Keratinocyte (primary cell): ENCODE data around the gene TMEM132C. TPM values are rescaled to one million over a fixed set of nuclear protein-coding genes. Genes with fewer than 3 reads are reported as not detected.

Experiments
- DNase-seq: peaks from one replicate; pipeline ENCODE4 v3.0.0-alpha.2; 2011; ENCODE audit warnings: low read depth, missing footprints, low spot score
- FAIRE-seq: peaks from 2 replicates; lab custom pipeline; 2011; peaks lifted over from hg19 to GRCh38; lab: Jason Lieb, UNC
- H2AFZ ChIP-seq: 2 replicates; pipeline ENCODE4 v1.6.0; 2012; ENCODE audit warnings: low read length, control low read depth, inconsistent platforms; ENCODE audit not compliant: control insufficient read depth
- H3K27ac ChIP-seq: 2 replicates; pipeline ENCODE4 v1.5.1; 2011; ENCODE audit warnings: low read length; ENCODE audit not compliant: control insufficient read depth, insufficient read depth
- H3K27me3 ChIP-seq: 3 replicates; pipeline ENCODE4 v1.6.0; 2011; ENCODE audit warnings: low read length; ENCODE audit not compliant: control insufficient read depth, insufficient read depth; ENCODE audit errors: extremely low read depth
- H3K36me3 ChIP-seq, 2 experiments: 2 replicates in 1 of 2; 3 replicates in 1 of 2; pipeline ENCODE4 v1.5.1; 2011; ENCODE audit warnings: low read length in 2 of 2, mild to moderate bottlenecking in 1 of 2; ENCODE audit not compliant: control insufficient read depth in 2 of 2, insufficient read depth in 2 of 2; ENCODE audit errors: extremely low read depth in 1 of 2
- H3K4me1 ChIP-seq: 3 replicates; pipeline ENCODE4 v1.5.1; 2011; ENCODE audit warnings: low read length; ENCODE audit not compliant: control insufficient read depth, insufficient read depth; ENCODE audit errors: extremely low read depth
- H3K4me2 ChIP-seq: 3 replicates; pipeline ENCODE4 v1.6.0; 2011; ENCODE audit warnings: low read depth, low read length; ENCODE audit not compliant: control insufficient read depth, insufficient read depth; ENCODE audit errors: extremely low read depth
- H3K4me3 ChIP-seq, 3 experiments: fragments of 200-600 bp in 1 of 3; sonication (generic) in 1 of 3; 2 replicates in 2 of 3; 3 replicates in 1 of 3; pipeline ENCODE4 v1.5.1; 2011 to 2016; ENCODE audit warnings: low read length in 3 of 3, mild to moderate bottlenecking in 3 of 3, control low read depth in 2 of 3, inconsistent platforms in 1 of 3, low read depth in 1 of 3, mixed read lengths in 1 of 3, mixed run types in 1 of 3, moderate library complexity in 1 of 3; ENCODE audit not compliant: control insufficient read depth in 2 of 3, insufficient read depth in 2 of 3; ENCODE audit errors: extremely low read depth in 1 of 3
- H3K79me2 ChIP-seq: 2 replicates; pipeline ENCODE4 v1.6.0; 2012; ENCODE audit warnings: low read length; ENCODE audit not compliant: control insufficient read depth, insufficient read depth
- H3K9ac ChIP-seq: 3 replicates; pipeline ENCODE4 v1.6.0; 2011; ENCODE audit warnings: low read length; ENCODE audit not compliant: control insufficient read depth, insufficient read depth; ENCODE audit errors: extremely low read depth
- H3K9me1 ChIP-seq: 3 replicates; pipeline ENCODE4 v1.6.0; 2011; ENCODE audit warnings: low read length; ENCODE audit not compliant: control insufficient read depth, insufficient read depth; ENCODE audit errors: extremely low read depth
- H3K9me3 ChIP-seq: 2 replicates; pipeline ENCODE4 v1.5.1; 2012; ENCODE audit warnings: low read depth, low read length; ENCODE audit not compliant: control insufficient read depth
- H4K20me1 ChIP-seq: 3 replicates; pipeline ENCODE4 v1.6.0; 2011; ENCODE audit warnings: low read length; ENCODE audit not compliant: control insufficient read depth, insufficient read depth; ENCODE audit errors: extremely low read depth
- CTCF ChIP-seq, 3 experiments: IDR thresholded peaks in 1 of 3; conservative IDR thresholded peaks in 1 of 3; optimal IDR thresholded peaks in 1 of 3; 2 replicates in 2 of 3; 3 replicates in 1 of 3; pipeline versions ENCODE3 to v1.5.1; 2011; ENCODE audit warnings: low read length in 3 of 3, mild to moderate bottlenecking in 3 of 3, moderate library complexity in 2 of 3, control low read depth in 1 of 3, inconsistent platforms in 1 of 3; ENCODE audit not compliant: insufficient read depth in 2 of 3; ENCODE audit errors: extremely low read depth in 1 of 3
- EZH2 ChIP-seq: IDR thresholded peaks from one replicate; pipeline ENCODE4 v1.6.1; 2012; ENCODE audit warnings: inconsistent platforms, mild to moderate bottlenecking, low read length, moderate library complexity
- dilution Hi-C: fragments of 300-500 bp; cut with MboI; formaldehyde crosslinking; loops from one replicate; pipeline ENCODE4 v1.7.0; 2020; ENCODE audit warnings: low sequenced_read_pairs; ENCODE audit not compliant: extremely low pct_ligation_motif_present
- polyA plus RNA-seq, 5 experiments: library from polyadenylated mRNA; depleted of rRNA in 3 of 5; stranded (reverse) in 3 of 5; stranded (forward) in 1 of 5; unstranded in 1 of 5; fragments of >200 nt; gene quantifications; 1 replicate in 1 of 5; 2 replicates in 3 of 5; 3 replicates in 1 of 5; pipeline versions ENCODE4 v1.2.1 to v1.2.3, GENCODE V29; 2011 to 2012; ENCODE audit warnings: missing spikeins in 2 of 5, low read depth in 1 of 5, low replicate concordance in 1 of 5

The TMEM132C gene
- polyA plus RNA-seq, 1 donor (not counting 4 experiments of a cell fraction or from before 2014, with no cell fraction given) = not detected

DNA sequence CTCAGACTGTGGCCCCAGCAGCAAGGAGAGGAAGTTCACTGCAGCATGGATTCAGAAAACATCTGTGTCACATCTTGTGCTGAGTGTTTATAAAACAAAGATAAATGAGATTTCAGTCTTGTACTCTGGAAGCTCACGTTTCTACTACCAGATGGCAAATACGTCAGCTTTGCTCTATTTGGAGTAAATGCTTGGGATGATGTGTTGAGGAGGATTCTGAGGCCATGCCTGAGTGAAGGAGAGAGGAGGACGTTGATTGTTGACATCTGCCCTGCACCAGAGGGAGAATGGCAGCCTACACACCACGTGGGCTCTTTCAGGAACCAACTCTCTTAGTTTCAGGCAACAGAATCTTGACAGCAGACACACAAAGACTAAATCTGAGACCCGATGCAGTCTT, 188.9 kb downstream of the TMEM132C start:
- no peaks in the 10 kb centered on the region for H3K4me1 ChIP-seq
- no peak overlapping the region for H3K4me2 ChIP-seq
- dilution Hi-C loops = no loop called here
- no peaks in the 10 kb centered on the region for H3K36me3 ChIP-seq
- DNase-seq (no peak), FAIRE-seq (no peak)
- TF ChIP-seq EZH2 = no peak
- TF ChIP-seq CTCF (optimal IDR thresholded peaks at IDR 0.05 in 1 of 3, IDR thresholded peaks at IDR 0.05 in 1 of 3, conservative IDR thresholded peaks at IDR 0.05 in 1 of 3; ENCODE audit: extremely low read depth in 1 of 3, insufficient read depth in 2 of 3, low read length in 3 of 3) = no peak
- no peaks in the 10 kb centered on the region for H3K27me3 ChIP-seq
- H3K9ac ChIP-seq = no peak overlapping the region
- H3K9me3 ChIP-seq = peaks cover 3% of the 10 kb centered on the region
- H3K4me3 ChIP-seq = no peak overlapping the region
- H2AFZ ChIP-seq = no peak overlapping the region
- H3K9me1 ChIP-seq = no peaks in the 10 kb centered on the region
- H4K20me1 ChIP-seq = no peaks in the 10 kb centered on the region
- no peaks in the 10 kb centered on the region for H3K79me2 ChIP-seq
- no peak overlapping the region for H3K27ac ChIP-seq

DNA sequence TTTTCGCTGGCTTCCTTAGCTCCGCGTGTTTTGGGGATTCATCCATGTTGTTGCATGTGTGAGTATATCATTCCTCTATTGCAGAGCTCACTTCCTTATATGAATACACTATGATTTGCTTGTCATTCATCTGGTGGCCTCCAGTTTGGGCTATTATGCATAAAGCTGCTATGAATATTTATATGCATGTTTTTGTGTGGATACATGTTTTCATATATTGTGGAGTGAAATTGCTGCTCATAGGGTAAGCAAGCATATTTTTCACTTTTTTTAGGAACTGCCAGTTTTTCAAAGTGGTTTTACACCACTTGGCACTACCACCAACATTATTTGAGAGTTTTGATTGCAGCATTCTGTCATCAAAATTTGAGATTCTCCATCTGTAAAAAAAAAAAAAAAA, 190.0 kb downstream of the TMEM132C start:
- Histone ChIP-seq H3K27me3 (no peaks in the 10 kb centered on the region), H3K4me2 (no peak overlapping the region), H3K9me1 (no peaks in the 10 kb centered on the region), H3K4me3 (no peak overlapping the region), H3K27ac (no peak overlapping the region), H2AFZ (no peak overlapping the region), H3K4me1 (no peaks in the 10 kb centered on the region), H3K9me3 (peaks cover 3% of the 10 kb centered on the region), H4K20me1 (no peaks in the 10 kb centered on the region), H3K36me3 (no peaks in the 10 kb centered on the region), H3K9ac (no peak overlapping the region), H3K79me2 (no peaks in the 10 kb centered on the region)
- no peak for FAIRE-seq
- TF ChIP-seq EZH2 = no peak
- no peak for TF ChIP-seq CTCF (optimal IDR thresholded peaks at IDR 0.05 in 1 of 3, IDR thresholded peaks at IDR 0.05 in 1 of 3, conservative IDR thresholded peaks at IDR 0.05 in 1 of 3; ENCODE audit: extremely low read depth in 1 of 3, insufficient read depth in 2 of 3, low read length in 3 of 3)
- DNase-seq = no peak
- dilution Hi-C loops = no loop called here
